GM18907 (cell line): ENCODE results near the gene SLAIN2.
"Not testable (repeated sequence)": the region's sequence is repeated elsewhere in the genome, so short reads cannot be mapped to it uniquely, and the experiment has no call there.

Source experiments
- ATAC-seq: cut with Tn5 transposase; IDR thresholded peaks from one replicate; pipeline ENCODE4 v1.9.1; 2021; ENCODE audit warnings: mild to moderate bottlenecking, moderate library complexity; ENCODE audit not compliant: unreplicated experiment

SLAIN2 gene

DNA sequence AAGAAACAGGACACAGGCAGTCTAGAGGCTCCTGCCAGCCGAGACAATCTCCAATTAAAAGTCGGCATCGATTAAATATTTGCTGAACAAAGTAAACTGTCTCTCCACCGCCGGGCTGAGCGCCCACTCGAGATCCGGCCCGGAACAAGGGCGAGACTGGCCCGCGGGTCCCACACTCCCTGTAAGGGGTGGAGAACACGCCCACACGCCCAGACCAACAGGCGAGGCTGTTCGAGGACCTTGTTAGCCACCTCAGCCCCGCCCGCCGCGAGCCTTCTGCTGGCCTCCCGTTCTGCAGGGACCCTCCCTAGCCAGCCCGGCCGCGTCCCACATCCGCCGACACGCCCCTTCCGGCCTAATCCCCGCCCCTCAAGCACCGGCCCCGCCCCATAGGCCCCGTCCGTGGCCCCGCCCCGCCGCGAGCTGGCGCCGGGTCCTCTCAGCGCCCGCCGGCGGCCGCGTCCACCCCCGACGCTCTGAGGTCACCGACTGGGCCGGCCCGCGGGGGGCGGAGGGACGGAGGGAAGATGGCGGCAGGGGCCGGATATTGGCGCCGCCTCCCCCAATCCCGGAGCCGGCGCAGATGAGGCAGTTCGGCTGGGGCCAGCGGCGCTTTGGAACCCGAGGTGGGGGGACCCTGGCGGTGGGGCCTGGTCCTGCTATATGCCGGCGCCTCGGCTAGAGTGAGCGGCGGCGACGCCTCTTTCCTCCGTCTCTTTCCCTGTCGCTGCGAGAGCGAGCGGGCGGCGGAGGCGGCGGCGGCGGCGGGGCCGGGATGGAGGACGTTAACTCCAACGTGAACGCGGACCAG lies at the start of gene SLAIN2:
SLAIN2 (plus strand) TSS at position 565 of the 811 bp plus-strand sequence; CDS start at position 776, 211 bp downstream.
- peak; percentile 91 for ATAC-seq

DNA sequence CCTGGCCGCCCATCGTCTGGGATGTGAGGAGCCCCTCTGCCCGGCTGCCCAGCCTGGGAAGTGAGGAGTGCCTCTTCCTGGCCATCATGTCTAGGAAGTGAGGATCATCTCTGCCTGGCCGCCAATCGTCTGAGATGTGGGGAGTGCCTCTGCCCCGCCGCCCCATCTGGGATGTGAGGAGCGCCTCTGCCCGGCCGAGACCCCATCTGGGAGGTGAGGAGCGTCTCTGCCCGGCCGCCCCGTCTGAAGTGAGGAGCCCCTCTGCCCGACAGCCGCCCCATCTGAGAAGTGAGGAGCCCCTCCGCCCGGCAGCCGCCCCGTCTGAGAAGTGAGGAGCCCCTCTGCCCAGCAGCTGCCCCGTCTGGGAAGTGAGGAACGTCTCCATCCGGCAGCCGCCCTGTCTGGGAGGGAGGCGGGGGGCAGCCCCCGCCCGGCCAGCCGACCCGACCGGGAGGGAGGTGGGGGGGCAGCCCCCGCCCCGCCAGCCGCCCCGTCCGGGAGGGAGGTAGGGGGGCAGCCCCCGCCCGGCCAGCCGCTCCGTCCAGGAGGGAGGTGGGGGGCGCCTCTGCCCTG lies 49.0 kb upstream of the SLAIN2 start:
- not testable (repeated sequence) for ATAC-seq

DNA sequence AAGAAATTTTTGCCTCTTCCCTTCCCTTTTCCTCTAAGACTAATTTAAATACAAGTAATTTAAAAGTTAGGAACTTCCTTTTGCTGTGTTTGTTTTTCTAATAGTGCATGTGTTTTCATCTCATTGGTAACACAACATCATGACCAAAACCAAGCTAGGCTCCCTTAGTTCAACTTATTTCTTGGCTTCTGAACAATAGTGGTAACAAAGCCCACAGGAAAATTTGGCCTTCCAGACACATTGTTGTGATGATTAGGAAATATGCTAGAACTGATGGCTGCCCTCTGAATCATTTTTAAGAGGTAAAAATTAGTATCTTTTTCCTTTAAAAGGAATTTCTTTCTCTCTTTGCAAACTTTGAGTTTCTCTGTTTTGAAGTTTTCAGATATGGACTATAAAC lies 46.2 kb upstream of the SLAIN2 start:
- ATAC-seq = no peak

DNA sequence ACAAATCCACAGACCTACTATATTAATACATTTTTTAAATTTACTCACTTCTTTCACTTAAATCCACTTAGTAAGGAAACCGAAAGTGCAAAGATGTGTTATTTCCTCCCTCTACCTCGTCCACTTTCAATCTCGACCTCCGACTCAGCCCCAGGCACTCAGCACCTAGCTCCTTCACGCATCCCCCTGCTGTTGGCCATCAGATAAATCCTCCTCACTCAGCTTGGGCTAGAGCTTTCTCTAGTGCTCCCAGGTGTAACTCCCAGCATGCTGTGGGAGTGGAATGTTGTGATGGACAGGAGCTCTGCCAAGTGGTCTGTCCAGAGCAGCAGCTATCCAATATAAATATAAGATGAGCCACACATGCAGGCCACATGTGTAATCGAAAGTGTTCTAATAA lies 45.0 kb upstream of the SLAIN2 start:
- ATAC-seq = peak; percentile 96

DNA sequence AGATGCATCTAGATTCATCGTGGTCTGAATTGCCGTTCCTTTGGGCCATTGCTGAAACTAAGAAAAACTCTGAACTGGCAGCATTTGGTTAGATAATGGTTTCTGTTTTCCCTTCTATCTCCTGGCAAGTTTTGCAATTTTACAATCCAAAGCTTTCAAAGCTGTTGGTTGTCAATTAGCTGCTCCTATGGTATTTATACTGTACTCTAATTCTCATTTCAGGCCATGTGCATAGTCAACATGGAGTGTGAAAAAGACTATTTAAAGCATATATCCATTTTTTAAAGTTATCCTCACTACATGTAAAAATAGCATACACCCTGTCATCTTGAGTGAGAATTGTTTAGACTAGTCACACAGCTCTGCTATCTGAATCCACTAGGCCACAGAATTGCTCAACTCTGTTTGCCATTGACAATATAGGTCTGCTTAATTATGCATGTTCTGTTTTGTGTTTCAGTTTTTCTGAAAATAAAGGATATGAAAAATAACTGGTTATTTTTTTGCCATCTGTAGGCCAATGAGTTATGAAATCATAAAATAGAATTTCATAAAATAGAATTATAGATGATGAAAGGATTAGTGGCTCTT lies 44.0 kb upstream of the SLAIN2 start:
- ATAC-seq = no peak

DNA sequence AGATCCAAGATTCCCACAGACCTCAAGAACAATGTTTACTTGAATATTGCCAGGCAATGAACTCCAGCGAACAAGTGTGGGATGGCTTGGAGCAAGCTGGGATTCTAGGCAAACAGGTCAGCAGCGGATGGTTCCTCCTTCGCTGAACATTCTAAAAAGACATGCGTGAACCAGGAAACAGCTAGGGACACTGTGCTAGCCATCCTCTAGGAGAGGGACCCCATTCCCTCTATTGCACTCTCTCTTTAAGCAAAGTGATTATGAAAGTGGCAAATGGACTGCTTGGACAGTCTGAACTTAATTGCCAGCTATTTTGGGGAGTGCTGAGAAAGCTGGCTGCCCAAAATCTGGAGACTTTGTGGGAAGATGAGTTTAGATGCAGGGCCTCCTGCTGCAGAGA lies 41.8 kb upstream of the SLAIN2 start:
- no peak for ATAC-seq

DNA sequence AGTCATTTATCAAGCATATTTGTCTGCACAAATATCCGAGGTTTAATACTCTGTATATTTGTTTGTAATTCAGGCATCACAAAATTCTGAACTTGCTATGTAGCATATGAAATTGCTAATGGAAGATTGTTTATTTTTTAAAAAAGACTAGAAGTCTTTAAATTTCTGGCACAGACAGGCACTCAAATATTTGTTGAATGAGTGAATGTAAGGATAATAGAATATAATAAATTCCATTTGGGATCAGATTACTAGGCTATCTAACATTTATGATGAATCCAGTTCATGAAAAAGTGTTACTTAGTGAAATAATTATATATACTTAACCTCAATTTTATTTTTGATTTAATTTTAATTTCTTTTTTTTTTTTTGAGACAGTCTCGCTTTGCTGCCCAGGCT lies 41.3 kb upstream of the SLAIN2 start:
- ATAC-seq = no peak

DNA sequence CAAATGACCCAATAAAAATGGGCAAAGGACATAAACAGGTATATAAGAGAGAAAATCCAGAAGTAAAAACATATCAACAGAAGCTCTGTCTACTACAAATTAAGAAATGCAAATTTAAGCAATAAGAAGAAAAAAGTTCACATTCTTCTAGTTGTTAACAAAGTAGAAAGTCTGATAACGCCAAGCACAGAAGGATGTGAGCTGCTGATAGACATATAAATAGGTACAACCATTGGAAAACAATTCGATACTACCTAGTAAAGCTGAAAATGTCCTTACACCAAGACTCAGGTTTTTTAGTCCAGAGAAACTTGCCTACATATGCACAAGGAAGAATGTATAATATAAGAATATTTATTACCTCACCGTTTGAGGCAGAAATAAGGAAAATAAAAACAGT lies 35.8 kb upstream of the SLAIN2 start:
- ATAC-seq = no peak

DNA sequence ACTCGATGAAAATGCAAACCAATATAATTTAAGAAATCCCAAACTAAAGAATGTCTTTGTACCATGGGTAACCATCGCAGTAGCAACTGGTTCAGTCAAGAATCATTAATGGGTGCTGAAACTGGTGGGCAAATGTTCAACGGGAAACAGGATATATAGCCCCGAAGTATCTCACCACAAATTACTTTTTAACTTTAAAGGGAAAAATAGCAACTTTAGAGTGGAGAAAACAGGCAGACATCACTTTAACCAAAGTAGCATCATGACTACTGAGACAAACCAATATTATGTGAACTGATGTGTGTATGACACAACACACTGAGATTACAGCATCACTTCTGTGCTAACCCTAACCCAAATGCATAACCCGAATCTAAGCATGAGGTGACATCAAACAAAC lies 33.8 kb upstream of the SLAIN2 start:
- peak; percentile 90 for ATAC-seq

DNA sequence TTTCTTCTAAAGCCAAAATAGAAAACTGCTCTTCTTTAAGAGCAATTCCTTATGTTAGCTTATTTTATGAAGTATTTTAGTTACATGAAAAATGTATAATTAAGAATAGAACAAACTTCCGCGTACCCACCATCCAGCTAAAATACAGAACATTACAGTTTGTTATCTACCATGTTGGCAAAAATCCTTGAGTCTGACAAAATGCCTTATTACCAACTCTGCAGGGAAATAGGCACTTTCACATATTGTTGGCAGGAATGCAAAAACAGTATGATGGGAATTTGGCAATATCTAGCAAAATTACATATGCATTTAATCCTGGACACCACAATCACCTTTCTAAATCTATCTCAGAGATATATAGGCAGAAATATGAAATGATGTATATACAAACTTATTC lies 32.4 kb upstream of the SLAIN2 start:
- ATAC-seq = no peak

DNA sequence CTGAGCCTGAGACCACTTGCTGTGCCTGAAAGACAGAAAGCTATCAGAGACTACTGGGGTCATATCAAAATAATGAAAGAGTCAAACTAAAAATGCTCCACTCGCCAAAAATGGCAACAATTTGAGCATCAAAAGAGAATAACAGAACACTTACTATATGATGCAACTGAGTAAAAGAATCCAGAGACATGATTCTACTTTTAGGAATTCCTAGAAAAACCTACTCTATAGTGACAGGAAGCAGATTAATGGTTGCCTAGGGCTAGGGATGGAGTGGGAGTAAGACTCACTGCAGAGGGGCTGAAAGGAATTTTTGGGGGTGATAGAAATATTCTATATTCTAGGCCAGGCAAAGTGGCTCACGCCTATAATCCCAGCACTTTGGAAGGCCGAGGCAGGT lies 29.4 kb upstream of the SLAIN2 start:
- no peak for ATAC-seq

DNA sequence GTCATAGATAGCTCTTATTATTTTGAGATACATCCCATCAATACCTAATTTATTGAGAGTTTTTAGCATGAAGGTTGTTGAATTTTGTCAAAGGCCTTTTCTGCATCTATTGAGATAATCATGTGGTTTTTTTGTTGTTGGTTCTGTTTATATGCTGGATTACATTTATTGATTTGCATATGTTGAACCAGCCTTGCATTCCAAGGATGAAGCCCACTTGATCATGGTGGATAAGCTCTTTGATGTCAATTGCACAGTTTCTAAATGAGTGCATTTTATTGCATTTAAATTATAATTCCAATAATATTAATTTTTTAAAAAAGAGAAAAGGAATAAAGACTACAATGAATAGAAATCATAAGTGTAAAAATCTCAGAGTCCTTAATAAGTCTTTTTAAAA lies 26.6 kb upstream of the SLAIN2 start:
- not testable (repeated sequence) for ATAC-seq

DNA sequence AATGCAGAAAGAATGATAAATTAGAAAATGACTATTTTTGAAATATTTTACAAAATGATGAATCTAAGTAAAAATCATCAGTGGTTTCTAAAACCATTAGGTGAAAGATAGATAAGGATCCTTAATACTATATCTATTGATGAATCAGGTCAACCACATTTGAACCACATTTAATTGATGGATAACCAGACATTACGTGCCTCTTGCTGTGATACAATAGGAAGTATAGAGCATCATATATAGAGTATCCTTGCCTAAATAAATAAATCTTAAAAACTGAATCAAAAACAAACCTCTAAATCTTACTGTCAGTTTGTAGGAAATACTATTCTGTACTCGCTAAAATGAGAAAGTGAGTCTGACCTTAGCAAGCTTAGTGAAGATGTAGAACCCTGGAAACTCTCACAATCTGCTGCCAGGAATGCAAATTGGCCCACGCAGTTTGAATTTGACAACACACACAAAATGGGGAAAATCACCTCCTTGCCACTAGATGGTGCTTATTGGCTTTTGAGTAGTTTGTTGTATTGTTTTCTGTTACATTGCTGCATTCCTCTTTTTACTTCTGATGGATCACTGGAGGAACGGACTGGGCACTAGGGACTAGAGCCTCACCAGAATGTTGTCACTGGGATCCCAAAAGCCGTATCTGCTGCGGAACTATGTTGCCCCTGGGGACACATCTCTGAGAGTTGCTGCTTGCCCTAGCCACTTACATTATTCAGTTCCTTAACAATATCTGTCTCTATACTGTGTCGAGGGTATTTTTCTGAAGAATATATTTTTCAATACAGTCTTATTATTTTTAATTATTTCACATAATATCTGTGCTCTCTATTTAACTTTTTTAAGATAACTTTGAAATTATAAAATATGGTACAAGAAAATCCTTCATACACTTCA lies 25.4 kb upstream of the SLAIN2 start:
- ATAC-seq = peak; percentile 91

DNA sequence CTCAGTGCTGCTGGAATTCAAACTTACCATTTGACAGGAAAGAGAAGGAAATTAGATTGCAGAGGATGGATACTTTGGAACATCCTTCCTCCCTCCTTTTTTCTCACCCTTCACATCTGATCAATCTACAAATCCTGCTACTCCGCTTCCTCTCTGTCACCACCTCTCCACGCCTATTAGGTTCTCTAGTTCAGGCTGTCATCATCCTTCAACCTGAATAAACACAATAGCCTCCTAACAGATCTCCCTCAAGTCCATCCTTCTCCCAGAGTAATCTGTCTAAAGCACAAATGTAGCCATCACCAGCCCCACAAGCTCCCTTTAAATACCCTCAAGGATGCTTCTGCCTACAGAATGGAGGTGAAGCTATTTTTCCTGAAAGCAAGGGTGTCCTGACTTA lies 20.0 kb upstream of the SLAIN2 start:
- ATAC-seq = no peak

DNA sequence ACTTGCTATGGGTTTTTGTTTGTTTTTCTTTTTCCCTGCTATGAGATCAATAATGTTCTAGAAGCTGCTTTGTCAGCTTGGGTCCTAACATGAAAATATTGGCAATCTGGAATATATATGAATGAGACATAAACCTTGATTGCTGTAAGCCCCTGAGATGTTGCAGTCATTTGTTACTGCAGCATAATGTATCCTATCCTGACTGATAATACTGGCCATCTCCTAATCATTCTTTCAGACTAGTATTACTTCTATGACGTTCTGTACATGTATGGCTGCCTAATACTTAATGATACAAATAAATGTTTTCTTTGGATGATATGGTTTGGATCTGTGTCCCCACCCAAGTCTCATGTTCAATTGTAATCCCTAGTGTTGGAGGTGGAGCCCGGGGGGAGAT lies 19.3 kb upstream of the SLAIN2 start:
- no peak for ATAC-seq

DNA sequence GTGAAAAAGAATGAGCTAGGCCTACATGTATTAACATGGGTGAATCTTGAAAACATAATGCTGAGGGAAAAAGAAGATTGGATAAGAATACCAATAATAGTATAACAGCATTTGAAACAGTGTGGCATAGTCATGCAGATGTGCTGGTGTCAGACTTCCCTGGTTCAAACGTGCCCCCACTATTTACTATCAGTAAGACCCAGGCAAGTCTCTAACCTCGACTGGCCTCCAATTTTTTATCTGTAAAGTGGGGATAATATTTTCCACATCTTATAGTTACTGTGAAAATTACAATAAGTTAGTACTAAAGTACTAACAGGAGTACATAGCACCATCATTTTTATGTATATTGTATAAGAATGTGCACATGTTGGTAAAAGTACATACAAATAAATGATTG lies 17.0 kb upstream of the SLAIN2 start:
- ATAC-seq = no peak

DNA sequence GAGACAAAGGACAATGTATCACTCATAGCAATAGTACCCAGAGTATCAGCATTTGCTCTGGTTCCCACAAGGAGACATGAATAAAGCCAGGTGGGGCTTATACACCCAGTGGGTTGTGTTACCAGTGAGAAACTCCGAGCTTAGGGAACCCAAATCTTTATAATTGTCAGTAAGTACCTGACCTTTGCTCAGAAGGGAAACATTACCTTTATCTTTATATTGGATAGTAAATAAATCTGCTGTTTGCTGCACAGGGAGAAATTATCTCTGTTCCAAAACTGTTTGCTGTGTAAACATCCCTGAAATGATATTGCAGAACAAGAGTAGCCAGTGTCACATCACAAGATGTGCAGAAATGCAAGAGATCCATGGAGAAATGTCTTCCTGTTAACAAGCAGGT lies 12.1 kb upstream of the SLAIN2 start:
- ATAC-seq = no peak

DNA sequence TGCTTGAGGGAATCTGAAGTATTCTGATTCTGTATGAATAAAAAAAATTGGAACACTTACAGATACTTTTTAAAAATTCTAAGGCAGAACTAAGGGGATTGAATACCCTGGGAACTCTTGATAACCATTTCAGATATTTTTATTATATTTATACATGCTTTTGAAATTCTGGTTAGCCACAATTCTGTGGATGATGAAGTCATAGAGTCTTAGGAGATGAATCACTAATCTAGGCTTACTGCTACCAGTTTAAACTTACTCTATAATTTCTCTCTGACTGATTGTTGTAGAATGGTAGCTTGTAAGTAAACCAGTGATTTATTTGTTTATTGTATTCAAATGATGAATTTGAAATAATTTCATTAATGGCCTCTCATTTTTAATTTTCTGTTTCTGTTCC lies 11.4 kb upstream of the SLAIN2 start:
- ATAC-seq = no peak

DNA sequence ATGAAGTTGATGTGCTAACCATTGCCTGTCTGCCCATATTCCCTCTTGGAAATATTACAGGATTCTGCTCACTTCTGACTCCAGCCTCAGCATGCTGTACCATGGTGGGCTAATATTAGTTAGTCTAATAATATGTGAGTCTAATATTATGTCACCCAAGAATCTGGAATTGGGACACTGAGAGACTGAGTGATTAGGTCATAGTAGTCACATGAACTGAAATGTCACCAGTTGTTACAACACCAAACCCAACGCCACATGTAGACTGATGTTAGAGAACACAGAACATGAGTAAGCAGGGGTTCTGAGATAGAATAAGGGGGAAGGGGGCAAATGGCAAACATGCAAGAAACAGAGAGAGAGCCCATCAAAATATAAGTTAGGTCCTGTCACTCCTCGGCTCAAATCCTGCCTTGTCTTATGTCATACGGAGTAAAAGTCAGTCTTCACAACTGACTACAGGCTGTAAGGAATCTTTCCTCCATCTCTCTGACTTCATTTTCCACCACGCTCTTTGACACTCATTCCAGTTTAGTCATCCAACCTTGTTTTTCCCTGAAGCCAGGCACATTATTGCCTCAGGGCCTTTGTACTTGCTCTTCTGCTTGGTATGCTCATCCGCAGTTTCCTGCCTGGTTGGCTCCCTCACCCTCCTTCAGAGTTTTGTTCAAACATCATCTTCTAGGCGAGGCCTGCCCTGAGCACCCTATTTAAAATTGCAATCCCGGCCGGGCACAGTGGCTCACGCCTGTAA lies 9.6 kb upstream of the SLAIN2 start:
- no peak for ATAC-seq

DNA sequence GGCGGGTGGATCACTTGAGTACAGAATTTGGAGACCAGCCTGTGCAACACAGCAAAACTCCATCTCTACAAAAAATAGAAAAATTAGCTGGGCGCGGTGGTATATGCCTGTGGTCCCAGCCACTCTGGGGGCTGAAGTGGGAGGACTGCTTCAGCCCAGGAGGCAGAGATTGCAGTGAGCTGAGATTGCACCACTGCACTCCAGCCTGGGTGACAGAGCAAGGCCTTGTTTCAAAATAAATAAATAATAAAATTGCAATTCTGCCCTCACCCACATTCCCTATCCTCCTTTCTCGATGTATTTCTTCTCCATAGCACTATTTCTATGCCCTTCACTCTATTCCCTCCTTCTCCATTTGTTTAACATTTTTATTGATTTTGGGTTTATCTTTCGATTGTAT lies 8.7 kb upstream of the SLAIN2 start:
- no peak for ATAC-seq

DNA sequence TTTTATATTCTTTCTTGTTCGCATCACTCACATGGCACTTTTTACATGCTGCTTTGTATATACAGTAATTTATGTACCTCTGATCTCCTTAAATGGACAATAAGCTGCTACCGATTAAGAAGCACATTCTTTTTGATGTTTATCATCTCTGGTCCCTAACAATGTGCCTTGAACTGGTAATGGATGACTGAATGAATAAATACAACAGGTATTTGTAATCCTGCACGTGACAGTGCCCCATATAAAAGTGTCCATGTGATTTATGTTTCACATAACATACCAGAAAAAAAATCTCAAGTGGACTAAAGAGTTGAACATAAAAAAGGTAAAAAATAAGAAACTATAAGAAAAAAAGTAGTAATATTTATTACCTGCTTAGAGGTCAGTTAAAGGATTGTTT lies 7.7 kb upstream of the SLAIN2 start:
- ATAC-seq = no peak
